ENCODE measurements around the gene NCAM2. TPM values are rescaled to one million over a fixed set of nuclear protein-coding genes. Genes with fewer than 3 reads are reported as not detected.

Gene NCAM2
- total and polyA plus RNA-seq, 2 donors (not counting 3 experiments of a cell fraction or from before 2014, with no cell fraction given), result 0.11 to 0.27 TPM

- DNase-seq (ENCODE audit: low read depth, low spot score) (no peak), FAIRE-seq (no peak)
- Histone ChIP-seq H3K9ac (replicated peaks; ENCODE audit: extremely low read depth, insufficient read depth, low read length) (no peak overlapping the region), H3K79me2 (ENCODE audit: control insufficient read depth, insufficient read depth, low read length) (no peaks in the 10 kb centered on the region), H3K4me2 (ENCODE audit: insufficient read depth, low read length) (no peak overlapping the region), H3K36me3 (ENCODE audit: control insufficient read depth in 2 of 2, extremely low read depth in 1 of 2, insufficient read depth in 2 of 2, low read length in 2 of 2) (no peaks in the 10 kb centered on the region), H4K20me1 (replicated peaks; ENCODE audit: control insufficient read depth, extremely low read depth, insufficient read depth, low read length) (no peaks in the 10 kb centered on the region), H3K27ac (ENCODE audit: insufficient read depth, low read depth, low read length) (no peak overlapping the region), H3K9me1 (replicated peaks; ENCODE audit: control insufficient read depth, extremely low read depth, insufficient read depth, low read length) (no peaks in the 10 kb centered on the region), H3K4me3 (replicated peaks in 1 of 3; ENCODE audit: insufficient read depth in 1 of 3, low read depth in 1 of 3, low read length in 3 of 3) (no peak overlapping the region), H3K27me3 (ENCODE audit: control insufficient read depth in 2 of 2, insufficient read depth in 2 of 2, low read length in 2 of 2) (no peaks in the 10 kb centered on the region), H2AFZ (ENCODE audit: low read depth, low read length) (no peak overlapping the region), H3K9me3 (replicated peaks; ENCODE audit: control insufficient read depth, insufficient read depth, low read length) (no peaks in the 10 kb centered on the region), H3K4me1 (ENCODE audit: control insufficient read depth, extremely low read depth, insufficient read depth, low read length) (no peaks in the 10 kb centered on the region)
- dilution Hi-C loops (cut with MboI; ENCODE audit: extremely low pct_ligation_motif_present, low sequenced_read_pairs) (no loop called here), intact Hi-C loops (cut with micrococcal nuclease) (loop anchor here (5.0 kb wide), 2 partner anchors 760 to 1855 kb away; no protein-coding TSS in a partner anchor)
- ChIA-PET CTCF (interaction anchor here (1.3 to 1.6 kb wide), 2 partner anchors 211 to 1629 kb away, joined by 4 to 8 read pairs; no protein-coding TSS in a partner anchor), POLR2A (no interaction called here)
- no TSS peak for BruUV-seq (replicated peaks)
- no peak for TF ChIP-seq EZH2 (IDR thresholded peaks at IDR 0.05; ENCODE audit: borderline replicate concordance, low read depth, low read length, severe bottlenecking)
- no peak for TF ChIP-seq MYC (IDR thresholded peaks at IDR 0.05; ENCODE audit: low read depth, low read length)
- TF ChIP-seq JUN (IDR thresholded peaks at IDR 0.05; ENCODE audit: borderline replicate concordance, insufficient read depth, insufficient read length, low read depth), result no peak
- no peak for TF ChIP-seq CTCF (IDR thresholded peaks at IDR 0.05; ENCODE audit: extremely low read depth in 1 of 2, insufficient read depth in 1 of 2, low read depth in 1 of 2, low read length in 2 of 2)
- no peak for TF ChIP-seq FOS (IDR thresholded peaks at IDR 0.05; ENCODE audit: borderline replicate concordance, insufficient read depth, low read length)
- no peak for TF ChIP-seq POLR2A (IDR thresholded peaks at IDR 0.05; ENCODE audit: low read depth, low read length)
- TF ChIP-seq GATA2 (IDR thresholded peaks at IDR 0.05; ENCODE audit: insufficient read depth, insufficient read length, low read depth, low read length), result no peak
- TF ChIP-seq MAX (IDR thresholded peaks at IDR 0.05; ENCODE audit: insufficient read depth, insufficient read length), result no peak
- TF ChIP-seq POLR2AphosphoS5 (IDR thresholded peaks at IDR 0.05; ENCODE audit: insufficient read depth, low read depth, low read length), result no peak
These were observed 164.6 kb downstream of the NCAM2 start for GRCh38 chr21:21162786-21163185.
